ENCODE data around the gene LRRC28.
"Not testable (repeated sequence)": the region's sequence is repeated elsewhere in the genome, so short reads cannot be mapped to it uniquely, and the experiment has no call there.

Gene LRRC28

GRCh38 chr15:99345242-99345641, 94.0 kb downstream of the LRRC28 start:
- DNase-seq: no peak

- no peak for DNase-seq
Observed at GRCh38 chr15:99345832-99346462, 94.7 kb downstream of the LRRC28 start.

DNA sequence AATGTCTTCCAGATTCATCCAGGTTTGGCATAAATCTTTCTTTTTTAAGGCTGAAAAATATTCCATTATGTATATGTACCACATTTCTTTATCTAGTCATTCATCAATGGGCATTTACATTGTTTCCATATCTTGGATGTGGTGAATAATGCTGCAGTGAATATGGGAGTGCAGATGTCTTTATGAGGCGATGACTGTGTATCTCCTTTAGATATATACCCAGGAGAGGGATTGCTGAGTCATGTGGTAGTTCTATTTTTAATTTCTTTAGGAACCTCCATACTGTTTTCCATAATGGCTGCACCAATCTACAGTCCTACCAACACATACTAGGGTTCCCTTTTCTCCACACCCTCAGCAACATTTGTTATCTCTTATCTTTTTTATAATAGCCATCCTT, 96.3 kb downstream of the LRRC28 start:
- no peak for DNase-seq

DNA sequence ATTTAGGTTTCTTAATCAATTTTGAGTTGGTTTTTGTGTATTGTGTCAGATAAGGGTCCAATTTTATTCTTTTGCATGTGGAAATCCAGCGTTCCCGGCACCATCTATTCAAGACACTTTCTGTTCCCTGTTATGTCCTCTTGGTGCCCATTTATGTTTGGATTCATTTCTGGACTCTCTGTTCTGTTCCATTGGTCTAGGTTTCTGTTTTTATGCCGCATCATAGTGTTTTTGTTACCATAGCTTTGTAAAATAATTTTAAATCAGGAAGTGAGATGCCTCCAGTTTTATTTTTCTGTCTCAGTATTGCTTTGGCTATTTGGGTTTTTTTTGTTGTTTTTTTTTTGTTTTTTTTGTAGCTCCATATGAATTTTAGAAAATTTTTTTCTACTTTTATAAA, 97.1 kb downstream of the LRRC28 start:
- DNase-seq: no peak

- no peak for DNase-seq
Observed at GRCh38 chr15:99350408-99350807, 99.1 kb downstream of the LRRC28 start.

DNA sequence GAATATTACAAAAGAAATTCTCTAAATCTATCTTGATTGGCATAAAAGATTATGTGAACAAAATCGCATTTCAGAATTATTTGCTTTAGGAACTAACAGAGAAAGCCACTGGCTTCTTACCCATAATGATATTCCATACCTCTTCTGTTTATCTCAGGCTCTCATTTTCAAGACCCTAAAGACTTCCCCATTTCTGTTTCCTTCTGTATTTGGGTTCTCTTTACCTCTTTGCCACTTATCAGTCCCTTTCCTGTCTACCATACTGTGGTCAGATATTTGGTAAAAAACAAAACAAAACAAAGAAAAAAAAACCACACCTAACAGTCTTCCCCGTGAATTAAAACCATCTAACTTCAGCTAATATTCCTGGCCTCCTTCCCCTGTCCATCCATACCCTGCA, 108.5 kb downstream of the LRRC28 start:
- DNase-seq: no peak

- DNase-seq: no peak
Observed at GRCh38 chr15:99361545-99362185, 110.4 kb downstream of the LRRC28 start.

DNA sequence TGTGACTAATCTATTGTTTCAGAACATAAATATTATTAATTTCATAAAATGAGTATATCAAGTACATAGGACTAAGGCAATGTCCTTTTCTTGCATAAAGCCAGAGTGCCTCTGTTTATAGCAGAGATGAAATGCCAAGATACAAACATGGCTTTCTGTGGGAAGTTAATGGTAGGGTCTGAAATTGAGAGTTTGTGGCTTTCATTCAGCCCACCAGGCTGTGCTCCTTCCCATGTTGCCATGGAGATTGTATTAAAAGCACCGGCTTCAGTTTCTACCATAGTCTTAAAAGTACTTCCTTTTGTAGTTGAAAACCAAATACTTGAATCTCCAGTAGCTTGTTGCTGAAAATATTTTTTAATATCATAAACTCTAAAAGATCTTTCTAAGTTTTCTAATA, 114.0 kb downstream of the LRRC28 start:
- no peak for DNase-seq

DNA sequence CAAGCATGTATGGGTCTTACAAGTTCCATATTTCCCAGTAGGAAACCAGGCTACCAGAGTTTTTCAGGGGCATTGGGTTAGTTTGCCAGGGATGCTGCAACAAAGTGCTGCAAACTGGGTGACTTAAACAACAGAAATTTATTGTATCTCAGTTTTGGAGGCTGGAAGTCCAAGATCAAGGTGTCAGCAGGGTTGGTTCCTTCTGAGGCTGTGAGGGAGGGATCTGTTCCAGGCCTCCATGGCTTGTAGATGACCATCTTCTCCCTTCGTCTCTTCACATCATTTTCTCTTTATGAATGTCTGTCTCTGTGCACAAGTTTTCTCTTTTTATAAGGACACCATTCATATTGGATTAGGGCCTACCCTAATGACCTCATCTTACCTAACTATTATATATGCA, 114.7 kb downstream of the LRRC28 start:
- no peak for DNase-seq

DNA sequence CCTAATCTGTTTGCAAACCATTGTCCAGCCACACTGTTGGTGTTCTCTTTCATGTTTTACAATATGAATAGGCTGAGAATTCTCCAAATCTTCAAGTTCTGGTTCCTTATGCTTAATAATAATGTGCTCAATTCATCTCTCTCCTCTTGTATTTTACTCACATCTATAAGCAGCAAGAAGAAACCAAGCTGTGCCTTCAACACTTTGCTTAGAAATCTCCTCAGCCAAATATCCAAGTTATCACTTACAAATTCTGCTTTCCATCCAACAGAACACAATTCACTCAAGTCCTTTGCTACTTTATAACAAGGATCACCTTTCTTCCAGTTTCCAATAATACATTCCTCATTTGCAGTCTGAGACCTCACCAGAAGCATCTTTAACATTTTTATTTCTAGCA, 117.5 kb downstream of the LRRC28 start:
- no peak for DNase-seq

GRCh38 chr15:99369196-99369595, 117.9 kb downstream of the LRRC28 start:
- DNase-seq: no peak

DNA sequence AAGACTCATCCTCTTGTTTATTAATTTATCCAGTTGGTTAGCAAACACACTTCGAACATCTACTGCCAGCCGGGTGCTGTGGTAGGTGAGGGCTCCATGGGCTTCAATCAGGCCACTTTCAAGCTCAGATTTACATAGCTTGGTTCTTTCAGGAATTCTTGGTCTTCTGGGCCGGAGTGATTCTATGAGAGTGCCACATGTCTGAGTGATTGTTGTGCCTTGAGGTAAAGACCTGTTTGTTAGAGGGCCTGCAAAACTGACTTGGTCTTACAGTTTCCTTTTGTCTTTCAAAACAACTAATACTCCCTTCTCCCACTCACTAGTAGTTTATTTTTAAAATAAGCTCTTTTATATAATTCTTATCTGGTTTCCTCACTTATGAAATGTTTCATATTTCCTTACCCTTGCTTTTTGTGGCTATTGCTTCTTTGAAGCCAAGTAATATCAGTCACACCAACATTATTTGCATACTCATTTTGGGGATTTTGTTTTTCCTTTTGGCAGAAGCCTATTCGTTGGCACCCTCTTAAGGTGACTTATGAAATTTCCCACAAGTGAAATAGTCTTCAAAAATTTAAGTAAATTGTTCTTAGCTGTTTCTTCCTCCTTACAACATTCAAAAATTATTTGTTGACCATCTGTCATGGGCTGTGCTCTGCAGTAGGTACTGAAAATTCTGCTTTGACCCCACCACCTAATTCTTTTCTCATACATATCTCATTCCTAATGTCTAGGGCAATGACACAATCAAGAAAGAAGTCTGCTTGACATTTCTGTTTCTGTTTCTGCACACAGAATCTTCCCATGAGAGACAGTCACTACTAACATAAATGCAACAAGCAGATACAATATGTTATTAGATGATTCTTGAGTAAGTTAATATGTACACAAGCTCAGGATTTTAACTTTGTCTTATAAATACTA, 120.2 kb downstream of the LRRC28 start:
- DNase-seq: no peak

DNA sequence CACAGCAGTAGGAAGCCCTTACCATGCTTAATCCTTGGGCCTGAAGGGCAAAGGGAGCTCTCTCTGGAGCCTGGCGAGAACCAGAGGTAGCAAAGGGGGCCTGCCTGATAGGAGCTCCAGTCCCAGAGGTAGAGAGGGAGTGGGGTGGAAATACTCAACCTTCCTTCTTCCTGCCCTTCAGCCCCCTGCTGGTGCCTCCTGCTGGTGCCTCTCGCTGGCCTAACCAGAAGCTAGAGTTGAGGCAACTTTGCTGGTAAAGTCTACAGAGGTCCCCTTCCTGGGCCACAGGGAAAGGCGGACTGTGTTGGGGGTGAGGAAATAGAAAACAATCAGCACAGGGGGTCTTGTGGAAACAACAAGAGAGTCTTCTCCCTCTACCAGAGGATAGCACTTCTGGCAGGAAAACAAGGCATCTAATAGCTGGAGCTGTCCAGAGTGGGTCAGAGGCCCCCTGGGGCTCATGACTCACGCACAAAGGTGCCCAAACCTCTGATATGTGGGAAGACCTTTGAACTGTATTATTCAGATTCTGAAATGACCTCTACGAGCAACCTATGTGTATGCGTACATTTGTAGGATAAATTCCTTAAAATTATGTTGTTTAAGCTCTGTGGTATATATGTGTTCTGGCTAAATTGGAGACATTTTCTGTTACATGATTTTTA, 133.9 kb downstream of the LRRC28 start:
- no peak for DNase-seq

- no peak for DNase-seq
Observed at GRCh38 chr15:99385865-99386264, 134.6 kb downstream of the LRRC28 start.

- DNase-seq: no peak
Observed at GRCh38 chr15:99386391-99386790, 135.1 kb downstream of the LRRC28 start.

DNA sequence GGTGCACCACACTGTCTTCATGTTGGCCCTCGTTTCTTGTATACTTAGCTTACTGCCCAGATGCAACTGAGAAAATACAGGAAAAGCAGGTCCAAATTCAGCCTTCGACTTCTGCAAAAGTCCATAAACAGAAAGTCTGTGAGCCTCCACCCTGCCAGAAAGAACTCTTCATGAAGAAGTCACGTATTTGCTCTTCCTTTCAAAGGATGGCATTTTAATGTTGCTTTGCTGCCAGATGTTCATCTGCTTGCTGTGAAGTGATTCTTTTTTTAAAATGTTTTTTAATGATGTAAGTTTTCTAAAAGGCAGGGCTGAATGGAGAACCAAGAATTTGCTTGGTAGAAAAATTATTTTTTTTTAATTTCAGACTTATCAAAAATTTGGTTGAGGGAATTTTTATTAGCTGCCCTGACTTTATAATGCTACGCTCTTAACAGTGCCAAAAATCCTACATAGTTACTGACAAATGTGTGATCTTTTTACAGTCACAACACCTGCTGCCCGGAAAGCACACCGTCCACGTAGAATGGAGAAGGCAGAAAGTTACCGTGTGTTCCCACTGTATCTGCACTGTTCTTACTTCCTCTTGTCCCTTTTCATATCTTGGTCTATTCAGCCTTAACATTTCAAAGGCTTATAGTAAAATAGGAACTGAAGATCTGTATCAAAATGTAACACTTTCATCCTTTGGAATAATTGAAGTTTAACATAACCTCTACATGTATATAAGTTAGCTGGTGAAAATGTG, 136.3 kb downstream of the LRRC28 start:
- DNase-seq: no peak

DNA sequence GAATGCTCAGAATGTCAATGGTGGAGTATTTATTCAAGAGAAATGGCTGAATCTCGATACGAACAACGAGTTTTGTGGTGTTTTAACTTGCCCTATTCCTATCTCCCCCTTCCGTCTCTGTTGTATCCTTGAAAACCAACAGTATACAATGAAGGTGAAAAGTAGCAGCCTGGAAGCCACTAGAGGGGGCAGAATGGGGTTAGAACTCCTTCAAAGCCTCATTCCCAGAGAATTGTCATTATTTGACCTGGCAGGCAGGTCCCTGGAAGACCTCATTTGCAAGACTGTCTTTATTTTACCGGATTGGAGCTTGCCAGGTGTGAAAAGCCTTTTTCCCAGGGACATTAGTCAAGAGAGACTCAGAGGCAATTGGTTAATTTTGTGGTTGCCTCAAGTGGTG, 139.4 kb downstream of the LRRC28 start:
- no peak for DNase-seq

GRCh38 chr15:99393641-99394040, 142.4 kb downstream of the LRRC28 start:
- DNase-seq: no peak

- DNase-seq: no peak
Observed at GRCh38 chr15:99396375-99396774, 145.1 kb downstream of the LRRC28 start.

GRCh38 chr15:99399061-99399460, 147.8 kb downstream of the LRRC28 start:
- DNase-seq: no peak

DNA sequence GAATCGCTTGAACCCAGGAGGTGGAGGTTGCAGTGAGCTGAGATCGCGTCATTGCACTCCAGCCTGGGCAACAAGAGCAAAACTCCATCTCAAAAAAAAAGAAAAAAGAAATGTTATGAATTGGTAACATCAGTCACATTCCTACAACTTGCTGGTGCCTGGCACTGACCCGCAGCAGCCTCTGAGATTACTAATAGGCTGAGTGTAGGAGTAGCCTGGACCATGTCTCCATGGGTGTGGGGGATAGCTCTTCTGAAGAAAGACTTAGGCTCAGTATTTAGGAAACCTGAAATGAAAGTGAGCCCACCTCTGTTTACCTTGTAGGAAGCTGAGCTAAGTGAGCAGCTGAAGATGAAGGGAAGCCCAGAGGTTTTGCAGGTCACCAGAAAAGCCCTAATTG, 148.3 kb downstream of the LRRC28 start:
- DNase-seq: no peak

DNA sequence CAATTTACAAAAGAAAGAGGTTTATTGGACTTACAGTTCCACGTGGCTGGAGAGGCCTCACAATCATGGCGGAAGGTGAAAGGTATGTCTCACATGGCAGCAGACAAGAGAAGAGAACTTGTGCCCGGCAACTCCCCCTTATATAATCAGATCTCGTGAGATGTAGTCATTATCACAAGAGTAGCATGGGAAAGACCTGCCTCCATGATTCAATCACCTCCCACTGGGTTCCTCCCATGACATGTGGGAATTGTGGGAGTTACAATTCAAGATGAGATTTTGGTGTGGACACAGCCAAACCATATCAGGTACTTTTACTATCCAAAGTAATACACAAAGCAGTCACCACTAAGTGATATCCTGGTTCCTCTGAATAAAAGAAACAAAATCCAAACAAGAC, 149.9 kb downstream of the LRRC28 start:
- DNase-seq: not testable (repeated sequence)

Data from NCI-H187 (cell line).